OCI-LY7 (cell line): Measurements from ENCODE around the gene CTNNA1. TPM values are rescaled to one million over a fixed set of nuclear protein-coding genes. Genes with fewer than 3 reads are reported as not detected.

Experiments
- BruUV-seq: library from RNA; stranded (reverse); fragments of 400-500 nt; replicated peaks from 2 replicates; lab custom pipeline; 2021; lab: Mats Ljungman, UMichigan
- CTCF ChIA-PET: fragments of 300-600 bp; sonication (Branson Sonifier 250); formaldehyde crosslinking; loops from one replicate; lab custom pipeline; 2022; ENCODE audit warnings: antibody characterized with exemption; ENCODE audit not compliant: unreplicated experiment; lab: Charles Lee
- POLR2A ChIA-PET: fragments of 300-600 bp; sonication (Branson Sonifier 250); formaldehyde crosslinking; loops from one replicate; lab custom pipeline; 2022; ENCODE audit warnings: antibody characterized with exemption; lab: Charles Lee
- DNase-seq: peaks from one replicate; pipeline ENCODE4 v3.0.0-alpha.2; 2015; ENCODE audit warnings: low spot score
- H2AFZ ChIP-seq: fragments of 200-600 bp; sonication (generic), shearing (Covaris generic); 2 replicates; pipeline ENCODE4 v1.6.1; 2014; ENCODE audit warnings: mild to moderate bottlenecking, antibody characterized with exemption, low read length, moderate library complexity
- H3K27ac ChIP-seq: fragments of 200-600 bp; sonication (generic); 2 replicates; pipeline ENCODE4 v1.5.1; 2014; ENCODE audit warnings: mixed run types, low read depth, mild to moderate bottlenecking, moderate library complexity, low read length, inconsistent platforms; ENCODE audit not compliant: poor library complexity, severe bottlenecking
- H3K36me3 ChIP-seq: fragments of 200-600 bp; sonication (generic); 2 replicates; pipeline ENCODE4 v1.6.1; 2014; ENCODE audit warnings: mild to moderate bottlenecking, antibody characterized with exemption, low read length, moderate library complexity, mixed read lengths; ENCODE audit not compliant: insufficient read depth
- H3K4me1 ChIP-seq: fragments of 200-600 bp; sonication (generic); 2 replicates; pipeline ENCODE4 v1.5.1; 2014; ENCODE audit warnings: mild to moderate bottlenecking, low read length; ENCODE audit not compliant: insufficient read depth, poor library complexity, severe bottlenecking
- H3K4me2 ChIP-seq: fragments of 200-600 bp; sonication (generic); 2 replicates; pipeline ENCODE4 v1.6.1; 2014; ENCODE audit warnings: mild to moderate bottlenecking, low read length
- H3K4me3 ChIP-seq: fragments of 200-600 bp; sonication (generic); 2 replicates; pipeline ENCODE4 v1.5.1; 2014; ENCODE audit warnings: mild to moderate bottlenecking, low read depth, low read length; ENCODE audit not compliant: poor library complexity, severe bottlenecking
- H3K79me2 ChIP-seq: fragments of 200-600 bp; sonication (generic); 2 replicates; pipeline ENCODE4 v1.6.1; 2016; ENCODE audit warnings: low read depth, mild to moderate bottlenecking, low read length, moderate library complexity, mixed read lengths; ENCODE audit not compliant: insufficient read depth
- H3K9me2 ChIP-seq: fragments of 200-600 bp; sonication (generic); 2 replicates; pipeline ENCODE4 v1.6.1; 2016; ENCODE audit warnings: mild to moderate bottlenecking, low read length, mixed read lengths; ENCODE audit not compliant: insufficient read depth
- H3K9me3 ChIP-seq: fragments of 200-600 bp; sonication (generic); 2 replicates; pipeline ENCODE4 v1.6.1; 2014; ENCODE audit warnings: mild to moderate bottlenecking, mixed run types, low read length, mixed read lengths
- H4K20me1 ChIP-seq: fragments of 200-600 bp; sonication (generic); 2 replicates; pipeline ENCODE4 v1.6.1; 2014; ENCODE audit warnings: mild to moderate bottlenecking, antibody characterized with exemption, low read length, moderate library complexity, mixed read lengths; ENCODE audit not compliant: insufficient read depth
- CTCF ChIP-seq: fragments of 200-600 bp; sonication (generic); conservative IDR thresholded peaks from 2 replicates; pipeline ENCODE4 v1.5.1; 2014; ENCODE audit warnings: mild to moderate bottlenecking, antibody characterized with exemption, low read length, moderate library complexity, mixed read lengths
- EZH2phosphoT487 ChIP-seq: fragments of 200-600 bp; sonication (generic); IDR thresholded peaks from 2 replicates; pipeline ENCODE4 v1.6.1; 2018; ENCODE audit warnings: low read depth, borderline replicate concordance, mild to moderate bottlenecking, mixed run types, antibody characterized with exemption, low read length, moderate library complexity, mixed read lengths
- intact Hi-C: fragments of 100-400 bp; cut with micrococcal nuclease; formaldehyde crosslinking; loops from one replicate; pipeline ENCODE4 v1.10.0; 2022; ENCODE audit not compliant: unreplicated experiment
- total RNA-seq, 2 experiments: library from RNA; depleted of rRNA in 1 of 2; stranded (reverse); fragments of >200 nt in 1 of 2; shearing (Covaris generic) in 1 of 2; gene quantifications; 2 replicates each; pipeline ENCODE4 v1.2.3, GENCODE V29; 2014 to 2022

Gene CTNNA1
- total RNA-seq, 2 experiments from 2014 or later = 40.4 to 42.7 TPM

GRCh38 chr5:138817241-138817640 lies 64.0 kb downstream of the CTNNA1 start:
- Histone ChIP-seq H3K4me1 (no peaks in the 10 kb centered on the region), H3K9me2 (no peaks in the 10 kb centered on the region), H3K79me2 (no peaks in the 10 kb centered on the region), H3K27ac (no peak overlapping the region), H3K4me2 (no peak overlapping the region), H3K4me3 (no peak overlapping the region), H2AFZ (no peak overlapping the region), H3K36me3 (no peaks in the 10 kb centered on the region), H4K20me1 (no peaks in the 10 kb centered on the region), H3K9me3 (no peaks in the 10 kb centered on the region)
- TF ChIP-seq EZH2phosphoT487 (no peak), CTCF (no peak)
- DNase-seq = no peak
- POLR2A ChIA-PET = no interaction called here
- intact Hi-C loops = no loop called here
- no TSS peak for BruUV-seq
- CTCF ChIA-PET = no interaction called here

GRCh38 chr5:138819081-138819480 lies 65.9 kb downstream of the CTNNA1 start:
- TF ChIP-seq EZH2phosphoT487 (no peak), CTCF (no peak)
- H3K79me2 ChIP-seq = no peaks in the 10 kb centered on the region
- intact Hi-C loops = no loop called here

GRCh38 chr5:138820695-138821094 lies 67.5 kb downstream of the CTNNA1 start:
- Histone ChIP-seq H3K27ac (no peak overlapping the region), H3K9me3 (no peaks in the 10 kb centered on the region), H3K4me2 (no peak overlapping the region), H3K79me2 (no peaks in the 10 kb centered on the region), H3K4me3 (no peak overlapping the region), H2AFZ (no peak overlapping the region), H3K4me1 (no peaks in the 10 kb centered on the region), H3K36me3 (no peaks in the 10 kb centered on the region), H3K9me2 (no peaks in the 10 kb centered on the region), H4K20me1 (no peaks in the 10 kb centered on the region)
- TF ChIP-seq EZH2phosphoT487 (no peak), CTCF (no peak)
- no TSS peak for BruUV-seq
- POLR2A ChIA-PET = no interaction called here
- intact Hi-C loops = no loop called here
- CTCF ChIA-PET = interaction anchor here (1.5 kb wide), 1 partner anchor 16 kb away, joined by 3 read pairs; no protein-coding TSS in a partner anchor
- no peak for DNase-seq

More at GRCh38 chr5:138819081-138819480, 65.9 kb downstream of the CTNNA1 start:
- Histone ChIP-seq H3K4me3 (no peak overlapping the region), H3K4me2 (no peak overlapping the region), H3K4me1 (no peaks in the 10 kb centered on the region), H3K27ac (no peak overlapping the region), H3K36me3 (no peaks in the 10 kb centered on the region), H3K9me2 (no peaks in the 10 kb centered on the region), H2AFZ (no peak overlapping the region), H3K9me3 (no peaks in the 10 kb centered on the region), H4K20me1 (no peaks in the 10 kb centered on the region)
- BruUV-seq = no TSS peak
- ChIA-PET POLR2A (interaction anchor here (0.5 kb wide), 1 partner anchor 30 kb away, joined by 6 read pairs; no protein-coding TSS in a partner anchor), CTCF (no interaction called here)
- no peak for DNase-seq
